SK-N-SH treated with all-trans-retinoic acid at 6 μM for 48 hours (cell line): ENCODE results near the gene NCKAP5.

ENCODE experiments used
- ATAC-seq: fragments of 200-7000 bp; cut with Tn5 transposase; 3 replicates; pipeline ENCODE4 v1.9.1; 2020; ENCODE audit warnings: mild to moderate bottlenecking, moderate library complexity
- ARNTL ChIP-seq: fragments of 450-650 bp; formaldehyde crosslinking; IDR thresholded peaks from 2 replicates; pipeline ENCODE4 v1.5.0; 2020; ENCODE audit warnings: low read depth, mild to moderate bottlenecking, moderate library complexity, borderline replicate concordance
- BACH2 ChIP-seq: fragments of 250-450 bp; sonication (Bioruptor Pico); IDR thresholded peaks from 2 replicates; pipeline ENCODE4 v1.9.0; 2021; ENCODE audit warnings: mild to moderate bottlenecking, borderline replicate concordance
- CSDC2 ChIP-seq: fragments of 250-450 bp; sonication (Bioruptor Pico); IDR thresholded peaks from 2 replicates; pipeline ENCODE4 v1.5.0; 2020; ENCODE audit warnings: mild to moderate bottlenecking, moderate library complexity
- CSRNP3 ChIP-seq: fragments of 250-450 bp; sonication (Bioruptor Pico); IDR thresholded peaks from 2 replicates; pipeline ENCODE4 v1.5.1; 2021; ENCODE audit warnings: mild to moderate bottlenecking, moderate library complexity
- ESRRG ChIP-seq: fragments of 250-450 bp; sonication (Bioruptor Pico); IDR thresholded peaks from 2 replicates; pipeline ENCODE4 v1.6.1; 2021; ENCODE audit warnings: mild to moderate bottlenecking
- GLIS3 ChIP-seq: fragments of 250-450 bp; sonication (Bioruptor Pico); IDR thresholded peaks from 2 replicates; pipeline ENCODE4 v1.5.0; 2020; ENCODE audit warnings: mild to moderate bottlenecking, moderate library complexity
- ISL1 ChIP-seq: fragments of 250-450 bp; sonication (Bioruptor Pico); IDR thresholded peaks from 2 replicates; pipeline ENCODE4 v2.1.2; 2022; ENCODE audit warnings: mild to moderate bottlenecking, moderate library complexity
- OSR1 ChIP-seq: fragments of 250-450 bp; sonication (Bioruptor Pico); IDR thresholded peaks from 2 replicates; pipeline ENCODE4 v1.8.0; 2022; ENCODE audit warnings: moderate library complexity, mild to moderate bottlenecking, inconsistent platforms
- PATZ1 ChIP-seq: fragments of 250-450 bp; sonication (Bioruptor Pico); IDR thresholded peaks from 2 replicates; pipeline ENCODE4 v1.8.0; 2020; ENCODE audit warnings: mild to moderate bottlenecking, moderate library complexity, borderline replicate concordance
- RARB ChIP-seq: fragments of 250-450 bp; sonication (Bioruptor Pico); IDR thresholded peaks from 2 replicates; pipeline ENCODE4 v1.8.0; 2021; ENCODE audit warnings: mild to moderate bottlenecking, moderate library complexity
- SNAI2 ChIP-seq: fragments of 250-450 bp; sonication (Bioruptor Pico); IDR thresholded peaks from 2 replicates; pipeline ENCODE4 v1.5.0; 2020; ENCODE audit warnings: mild to moderate bottlenecking, moderate library complexity
- TCF4 ChIP-seq: fragments of 250-450 bp; sonication (Bioruptor Pico); IDR thresholded peaks from 2 replicates; pipeline ENCODE4 v1.8.0; 2021; ENCODE audit warnings: mild to moderate bottlenecking, moderate library complexity, borderline replicate concordance
- TOX ChIP-seq: fragments of 250-450 bp; sonication (Bioruptor Pico); IDR thresholded peaks from 2 replicates; pipeline ENCODE4 v1.8.0; 2021; ENCODE audit warnings: mild to moderate bottlenecking, moderate library complexity, borderline replicate concordance
- ZC3H10 ChIP-seq: fragments of 250-450 bp; sonication (Bioruptor Pico); IDR thresholded peaks from 2 replicates; pipeline ENCODE4 v1.5.1; 2021; ENCODE audit warnings: mild to moderate bottlenecking, moderate library complexity
- ZFP3 ChIP-seq: fragments of 250-450 bp; sonication (Bioruptor Pico); IDR thresholded peaks from 2 replicates; pipeline ENCODE4 v1.5.0; 2020; ENCODE audit warnings: mild to moderate bottlenecking, moderate library complexity
- ZFP30 ChIP-seq: fragments of 450-650 bp; formaldehyde crosslinking; IDR thresholded peaks from 2 replicates; pipeline ENCODE4 v1.5.0; 2022; ENCODE audit warnings: mild to moderate bottlenecking, moderate library complexity
- ZNF70 ChIP-seq: fragments of 450-650 bp; formaldehyde crosslinking; IDR thresholded peaks from 2 replicates; pipeline ENCODE4 v1.5.0; 2020; ENCODE audit warnings: mild to moderate bottlenecking, moderate library complexity
- ZNF8 ChIP-seq: fragments of 450-650 bp; formaldehyde crosslinking; IDR thresholded peaks from 2 replicates; pipeline ENCODE4 v1.5.0; 2020; ENCODE audit warnings: mild to moderate bottlenecking, moderate library complexity
- TF ChIP-seq, protein P1 (sequence below): fragments of 250-450 bp; sonication (Bioruptor Pico); IDR thresholded peaks from 2 replicates; pipeline ENCODE4 v1.8.0; 2021; ENCODE audit warnings: low read depth, mild to moderate bottlenecking, moderate library complexity, borderline replicate concordance

Gene NCKAP5

GRCh38 chr2:133561045-133561852, 7.0 kb downstream of the NCKAP5 start:
- no peak for TF ChIP-seq ZFP3
- TF ChIP-seq TCF4 = no peak
- TF ChIP-seq, protein P1, sequence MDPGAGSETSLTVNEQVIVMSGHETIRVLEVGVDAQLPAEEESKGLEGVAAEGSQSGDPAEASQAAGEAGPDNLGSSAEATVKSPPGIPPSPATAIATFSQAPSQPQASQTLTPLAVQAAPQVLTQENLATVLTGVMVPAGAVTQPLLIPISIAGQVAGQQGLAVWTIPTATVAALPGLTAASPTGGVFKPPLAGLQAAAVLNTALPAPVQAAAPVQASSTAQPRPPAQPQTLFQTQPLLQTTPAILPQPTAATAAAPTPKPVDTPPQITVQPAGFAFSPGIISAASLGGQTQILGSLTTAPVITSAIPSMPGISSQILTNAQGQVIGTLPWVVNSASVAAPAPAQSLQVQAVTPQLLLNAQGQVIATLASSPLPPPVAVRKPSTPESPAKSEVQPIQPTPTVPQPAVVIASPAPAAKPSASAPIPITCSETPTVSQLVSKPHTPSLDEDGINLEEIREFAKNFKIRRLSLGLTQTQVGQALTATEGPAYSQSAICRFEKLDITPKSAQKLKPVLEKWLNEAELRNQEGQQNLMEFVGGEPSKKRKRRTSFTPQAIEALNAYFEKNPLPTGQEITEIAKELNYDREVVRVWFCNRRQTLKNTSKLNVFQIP = no peak
- no peak for TF ChIP-seq ARNTL (CRISPR knock-in tag)
- no peak for TF ChIP-seq BACH2 (CRISPR knock-in tag)
- TF ChIP-seq OSR1 (CRISPR knock-in tag) = no peak
- no peak for TF ChIP-seq PATZ1 (CRISPR knock-in tag)
- no peak for TF ChIP-seq SNAI2
- no peak for TF ChIP-seq ESRRG (CRISPR knock-in tag)
- no peak for TF ChIP-seq ZNF70 (CRISPR knock-in tag)
- no peak for TF ChIP-seq CSDC2 (CRISPR knock-in tag)
- TF ChIP-seq CSRNP3 (CRISPR knock-in tag) = no peak
- no peak for TF ChIP-seq GLIS3 (CRISPR knock-in tag)
- no peak for TF ChIP-seq ZFP30 (CRISPR knock-in tag)
- ATAC-seq = peak; percentile 55; the same call in 2 of the 3 replicates

- ATAC-seq = no peak
- TF ChIP-seq ZNF70 (CRISPR knock-in tag) (no peak), PATZ1 (CRISPR knock-in tag) (no peak), ZNF8 (CRISPR knock-in tag) (no peak)
These were observed 10.6 kb downstream of the NCKAP5 start for GRCh38 chr2:133557614-133558013.

DNA sequence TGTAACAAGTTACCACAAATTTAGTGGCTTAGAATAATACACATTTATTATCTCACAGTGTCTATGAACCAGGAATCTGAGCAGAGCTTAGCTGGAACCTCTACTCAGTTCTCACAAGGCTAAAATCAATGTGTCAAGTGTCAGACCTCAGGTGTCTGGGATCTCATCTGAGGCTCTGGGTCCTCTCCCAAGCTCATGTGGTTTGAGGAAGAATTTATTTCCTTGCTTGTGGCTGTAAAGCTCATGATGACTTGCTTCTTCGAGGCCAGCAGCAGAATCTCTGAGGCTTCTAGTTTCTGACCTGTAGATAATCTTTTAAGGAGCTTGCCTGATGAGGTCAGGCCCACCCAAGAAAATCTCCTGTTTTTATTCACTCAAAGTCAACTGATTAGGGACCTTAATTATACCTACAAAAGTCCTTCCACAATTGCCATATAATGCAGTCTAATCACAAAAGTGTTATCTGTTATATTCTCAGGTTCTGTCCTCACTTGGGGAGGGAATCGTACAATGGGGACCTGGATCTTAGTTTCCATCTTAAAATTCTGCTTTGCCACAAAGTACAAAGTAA, 14.3 kb downstream of the NCKAP5 start:
- ATAC-seq = no peak
- no peak for TF ChIP-seq TOX (CRISPR knock-in tag)
- TF ChIP-seq ZC3H10 (CRISPR knock-in tag) = no peak
- no peak for TF ChIP-seq TCF4
- no peak for TF ChIP-seq ARNTL (CRISPR knock-in tag)
- TF ChIP-seq ESRRG (CRISPR knock-in tag) = no peak
- TF ChIP-seq, protein P1 = no peak
- TF ChIP-seq RARB (CRISPR knock-in tag) = no peak
- no peak for TF ChIP-seq GLIS3 (CRISPR knock-in tag)

DNA sequence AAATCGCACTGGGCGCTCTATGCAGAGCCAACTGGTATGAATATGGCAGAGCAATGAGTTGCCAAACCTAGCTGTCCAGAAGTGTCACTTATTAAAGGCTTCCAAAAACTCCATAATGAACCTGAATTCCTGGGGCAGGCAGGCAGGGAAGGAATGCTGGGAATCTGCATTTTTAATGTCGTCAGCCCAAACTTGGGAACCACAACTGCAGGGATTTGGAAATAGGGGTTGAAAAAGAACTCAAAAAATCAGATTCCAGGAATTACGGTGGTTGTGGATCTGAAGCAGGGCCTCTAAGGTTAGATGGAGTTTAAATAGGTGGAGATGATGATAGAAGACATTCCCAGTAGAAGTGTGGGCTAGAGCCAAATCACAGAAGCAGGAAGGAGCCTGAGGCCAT, 15.0 kb downstream of the NCKAP5 start:
- TF ChIP-seq, protein P1 = no peak
- TF ChIP-seq SNAI2 = no peak
- no peak for TF ChIP-seq ISL1 (CRISPR knock-in tag)
- ATAC-seq = no peak
